Subcutaneous adipose tissue (tissue), 4 donors: ENCODE results near the gene C11orf54. TPM values are rescaled to one million over a fixed set of nuclear protein-coding genes. Genes with fewer than 3 reads are reported as not detected.

Experiments
- total RNA-seq, 4 donors: library from RNA; depleted of rRNA; stranded (reverse); fragments of >200 nt; gene quantifications; one replicate each; pipeline ENCODE4 v1.1.0, GENCODE V29; 2016
- TF ChIP-seq, protein P1 (sequence below): fragments of 450-650 bp; IDR thresholded peaks from one replicate; pipeline ENCODE4 v1.5.1; 2016; ENCODE audit warnings: low read depth, mild to moderate bottlenecking, control low read depth, antibody characterized with exemption, moderate library complexity

The C11orf54 gene
- total RNA-seq, 4 donors from 2014 or later = 42.2 to 58.6 (median 50.5) TPM

- TF ChIP-seq, protein P1, sequence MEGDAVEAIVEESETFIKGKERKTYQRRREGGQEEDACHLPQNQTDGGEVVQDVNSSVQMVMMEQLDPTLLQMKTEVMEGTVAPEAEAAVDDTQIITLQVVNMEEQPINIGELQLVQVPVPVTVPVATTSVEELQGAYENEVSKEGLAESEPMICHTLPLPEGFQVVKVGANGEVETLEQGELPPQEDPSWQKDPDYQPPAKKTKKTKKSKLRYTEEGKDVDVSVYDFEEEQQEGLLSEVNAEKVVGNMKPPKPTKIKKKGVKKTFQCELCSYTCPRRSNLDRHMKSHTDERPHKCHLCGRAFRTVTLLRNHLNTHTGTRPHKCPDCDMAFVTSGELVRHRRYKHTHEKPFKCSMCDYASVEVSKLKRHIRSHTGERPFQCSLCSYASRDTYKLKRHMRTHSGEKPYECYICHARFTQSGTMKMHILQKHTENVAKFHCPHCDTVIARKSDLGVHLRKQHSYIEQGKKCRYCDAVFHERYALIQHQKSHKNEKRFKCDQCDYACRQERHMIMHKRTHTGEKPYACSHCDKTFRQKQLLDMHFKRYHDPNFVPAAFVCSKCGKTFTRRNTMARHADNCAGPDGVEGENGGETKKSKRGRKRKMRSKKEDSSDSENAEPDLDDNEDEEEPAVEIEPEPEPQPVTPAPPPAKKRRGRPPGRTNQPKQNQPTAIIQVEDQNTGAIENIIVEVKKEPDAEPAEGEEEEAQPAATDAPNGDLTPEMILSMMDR = no peak
Observed at GRCh38 chr11:93727985-93728791, 13.3 kb upstream of the C11orf54 start.

DNA sequence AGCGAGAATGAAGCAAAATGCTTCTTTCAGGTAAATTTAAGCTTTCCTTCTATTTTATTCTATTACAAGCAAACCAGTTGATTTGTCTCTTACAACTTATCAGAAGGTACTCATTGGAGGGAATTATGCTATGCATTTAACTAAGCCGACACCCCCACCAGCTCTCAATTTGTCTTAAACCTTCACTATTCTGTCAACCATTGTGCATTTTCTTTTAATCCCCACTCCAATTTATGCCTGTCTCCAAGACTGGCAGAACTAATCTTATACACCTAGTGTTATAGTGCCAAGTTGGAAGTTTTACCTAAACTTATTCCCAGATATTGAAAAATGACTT lies 12.7 kb upstream of the C11orf54 start:
- TF ChIP-seq, protein P1 = no peak

DNA sequence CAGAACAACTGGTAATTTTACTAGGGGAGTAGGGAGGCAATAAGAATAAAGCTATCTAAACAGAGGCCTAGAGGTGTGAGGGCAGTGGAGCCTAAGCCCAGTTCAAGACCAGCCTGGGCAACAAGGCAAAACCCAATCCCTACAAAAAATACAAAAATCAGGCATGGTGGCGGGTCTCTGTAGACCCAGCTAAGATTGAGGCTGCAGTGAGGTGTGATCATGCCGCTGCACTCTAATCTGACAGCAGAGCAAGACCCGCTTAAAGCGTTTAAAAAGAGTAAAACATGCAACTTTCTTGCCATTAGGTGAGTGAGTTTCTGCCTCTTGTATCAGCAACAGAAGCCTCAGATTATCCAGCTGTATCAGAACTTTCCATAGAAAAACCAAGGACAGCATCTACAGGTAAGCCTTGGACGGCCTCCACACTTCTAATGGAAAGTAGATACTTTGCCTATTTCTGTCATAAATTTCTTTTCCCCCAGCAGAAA lies 12.3 kb upstream of the C11orf54 start:
- TF ChIP-seq, protein P1 = no peak

DNA sequence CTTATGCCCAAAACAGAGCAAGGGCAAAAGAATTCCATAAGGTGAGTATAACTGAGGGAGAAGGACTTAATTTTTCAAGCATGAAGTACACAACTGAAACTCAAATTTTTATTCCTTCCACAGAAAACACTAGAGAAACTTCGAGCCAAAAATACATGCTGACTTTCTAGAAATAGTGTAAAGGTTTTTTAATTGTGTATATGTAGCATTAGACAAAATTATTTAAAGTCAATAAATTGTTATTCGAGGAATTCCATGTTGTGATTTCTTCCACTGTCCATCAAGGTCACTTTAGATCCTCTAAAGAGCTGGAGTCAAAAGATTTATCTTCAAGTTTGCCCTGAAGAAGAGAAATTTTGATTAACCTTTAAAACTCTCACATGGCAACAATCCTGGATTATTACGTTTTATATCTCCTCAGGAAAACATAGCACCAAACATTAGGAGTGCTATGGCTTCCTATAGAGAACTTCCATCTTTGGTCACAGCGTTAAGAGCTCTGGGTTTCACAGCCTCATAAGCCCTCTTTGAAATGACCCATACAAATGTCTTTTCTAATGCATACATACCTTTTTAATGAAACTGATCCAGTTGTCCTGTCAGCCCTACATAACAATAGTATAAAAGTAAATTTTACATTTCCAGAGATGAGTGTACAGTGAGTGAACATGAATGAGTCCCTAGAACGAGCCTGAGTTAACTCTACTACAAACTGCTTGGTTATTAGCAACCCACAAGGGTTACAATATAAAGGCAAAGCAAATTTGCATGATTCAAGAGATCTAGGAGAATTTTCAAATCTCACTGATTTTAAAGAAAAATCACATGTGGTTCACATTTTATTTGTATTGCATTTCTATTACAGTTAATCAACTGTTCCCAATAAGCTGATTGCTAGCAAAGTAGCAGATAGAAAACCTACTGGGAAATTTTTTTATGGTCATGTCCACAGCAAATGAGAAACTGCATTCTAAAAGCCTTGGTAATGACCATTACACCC lies 11.1 kb upstream of the C11orf54 start:
- TF ChIP-seq, protein P1 = no peak

DNA sequence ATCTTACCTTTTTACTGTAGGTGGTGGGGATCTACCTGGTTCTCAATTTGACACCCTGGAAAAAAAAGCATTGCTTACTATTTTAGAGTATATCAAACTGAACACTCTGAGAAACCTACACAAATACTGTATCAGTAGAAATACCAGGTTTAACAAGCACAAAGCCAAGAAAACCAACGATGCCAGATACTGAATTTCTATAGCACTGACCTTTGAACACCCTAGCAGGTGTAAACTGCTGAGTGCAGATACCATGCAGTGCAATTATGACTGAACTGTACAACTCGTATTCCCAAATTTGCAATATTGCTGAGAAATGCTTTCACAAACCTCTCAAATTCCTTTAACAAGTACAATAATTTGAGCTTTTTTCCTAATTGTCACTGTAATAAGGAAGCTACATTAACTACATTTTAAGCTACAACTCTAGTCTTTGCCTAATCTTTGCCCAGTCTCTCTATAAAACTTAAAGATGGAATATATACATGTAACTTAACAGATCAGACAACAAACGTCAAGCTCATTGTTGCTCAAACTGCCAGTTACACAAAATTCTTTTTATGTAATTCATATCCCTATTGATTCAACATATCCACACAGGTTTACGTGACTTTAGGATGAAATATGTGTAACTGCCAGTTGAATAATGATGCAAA lies 9.1 kb upstream of the C11orf54 start:
- TF ChIP-seq, protein P1 = no peak

DNA sequence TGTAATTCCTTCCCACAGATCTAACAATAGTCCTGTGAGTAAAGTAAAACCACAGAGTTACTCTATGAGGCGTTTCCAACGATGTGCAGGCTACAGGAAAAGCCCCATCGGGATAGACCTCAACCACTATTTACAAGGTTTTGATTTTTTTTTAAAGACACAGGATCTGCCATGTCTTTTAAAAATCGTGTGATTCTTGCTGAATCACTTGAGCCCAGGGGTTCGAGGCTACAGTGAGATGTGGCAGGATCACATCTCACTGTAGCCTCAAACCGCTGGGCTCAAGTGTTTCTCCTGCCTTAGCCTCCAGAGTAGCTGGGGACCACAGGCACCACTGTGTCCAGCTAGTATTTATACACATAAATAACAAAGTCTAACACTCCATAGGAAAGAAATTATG lies 8.0 kb upstream of the C11orf54 start:
- TF ChIP-seq, protein P1 = no peak
